Measurements from ENCODE around the gene KRT77.

DNA sequence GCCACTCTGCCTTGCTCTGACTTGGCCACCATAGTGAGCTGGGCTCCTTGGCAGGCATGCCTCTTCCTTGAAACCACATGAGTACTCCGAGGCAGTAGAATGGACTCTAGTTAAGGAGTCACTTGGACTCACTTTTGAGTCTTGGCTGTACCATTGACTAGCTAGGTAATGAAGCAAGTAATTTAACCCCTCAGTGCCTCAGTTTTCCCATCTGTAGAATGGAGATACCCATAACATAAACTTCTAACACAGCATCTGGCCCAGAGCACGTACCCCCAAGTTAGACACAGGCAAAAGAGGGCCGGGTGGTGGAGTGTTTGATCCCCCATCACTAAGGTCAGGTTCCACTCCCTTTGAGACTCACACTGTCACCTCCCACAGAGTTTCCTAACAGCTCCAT lies 8.3 kb downstream of the KRT77 start:
- TF ChIP-seq EZH2 (IDR thresholded peaks at IDR 0.05; ENCODE audit: insufficient read depth, poor library complexity, severe bottlenecking), result no peak
- no peak for TF ChIP-seq EZH2phosphoT487 (IDR thresholded peaks at IDR 0.05; ENCODE audit: insufficient read depth, low read depth)
